Keratinocyte (primary cell): ENCODE measurements around the gene ARHGEF28.

Source experiments
- EZH2 ChIP-seq: IDR thresholded peaks from one replicate; pipeline ENCODE4 v1.6.1; 2012; ENCODE audit warnings: inconsistent platforms, mild to moderate bottlenecking, low read length, moderate library complexity
- TF ChIP-seq, protein P1 (sequence below), 3 experiments: IDR thresholded peaks in 1 of 3; conservative IDR thresholded peaks in 1 of 3; optimal IDR thresholded peaks in 1 of 3; 2 replicates in 2 of 3; 3 replicates in 1 of 3; pipeline versions ENCODE3 to v1.5.1; 2011; ENCODE audit warnings: low read length in 3 of 3, mild to moderate bottlenecking in 3 of 3, moderate library complexity in 2 of 3, control low read depth in 1 of 3, inconsistent platforms in 1 of 3; ENCODE audit not compliant: insufficient read depth in 2 of 3; ENCODE audit errors: extremely low read depth in 1 of 3

DNA sequence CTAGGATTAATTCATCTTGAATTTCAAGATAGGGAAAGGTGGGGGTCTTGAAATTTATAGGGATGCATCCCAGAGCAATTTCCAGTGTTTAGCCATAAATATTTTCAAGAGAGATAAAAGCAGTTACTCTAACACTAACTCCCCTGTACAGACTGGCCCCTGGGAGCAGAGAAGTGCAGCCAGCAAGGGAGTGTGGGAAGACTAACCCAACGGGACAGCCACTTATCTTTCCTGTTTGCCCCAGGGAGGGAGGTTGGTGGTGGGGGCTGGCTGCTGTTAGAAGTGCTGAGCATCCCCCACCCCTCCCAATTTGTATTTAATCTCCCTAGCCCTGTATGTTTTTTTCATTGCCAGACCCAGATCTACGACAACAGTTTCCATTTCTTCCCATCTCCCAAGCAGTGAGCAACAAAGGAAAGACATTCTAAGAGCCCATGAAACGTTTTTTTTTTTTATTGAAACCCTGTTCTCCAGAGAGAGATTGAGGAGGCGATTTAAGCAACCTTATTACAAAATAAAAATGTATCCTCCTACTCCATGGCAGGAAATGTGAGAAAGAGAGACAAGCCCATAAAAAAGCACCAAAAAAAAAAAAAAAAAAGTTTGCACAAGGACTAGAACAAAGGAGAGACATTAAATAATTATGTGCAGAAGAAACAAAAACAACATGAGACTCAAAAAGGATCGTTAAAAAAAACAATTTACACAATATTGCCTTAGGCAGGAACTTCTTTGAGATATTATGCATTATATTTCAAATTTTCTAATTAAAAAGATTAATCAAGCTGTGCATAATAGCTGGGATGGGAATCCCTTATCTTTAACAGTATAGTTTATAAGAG, 343.4 kb downstream of the ARHGEF28 start:
- TF ChIP-seq, protein P1, sequence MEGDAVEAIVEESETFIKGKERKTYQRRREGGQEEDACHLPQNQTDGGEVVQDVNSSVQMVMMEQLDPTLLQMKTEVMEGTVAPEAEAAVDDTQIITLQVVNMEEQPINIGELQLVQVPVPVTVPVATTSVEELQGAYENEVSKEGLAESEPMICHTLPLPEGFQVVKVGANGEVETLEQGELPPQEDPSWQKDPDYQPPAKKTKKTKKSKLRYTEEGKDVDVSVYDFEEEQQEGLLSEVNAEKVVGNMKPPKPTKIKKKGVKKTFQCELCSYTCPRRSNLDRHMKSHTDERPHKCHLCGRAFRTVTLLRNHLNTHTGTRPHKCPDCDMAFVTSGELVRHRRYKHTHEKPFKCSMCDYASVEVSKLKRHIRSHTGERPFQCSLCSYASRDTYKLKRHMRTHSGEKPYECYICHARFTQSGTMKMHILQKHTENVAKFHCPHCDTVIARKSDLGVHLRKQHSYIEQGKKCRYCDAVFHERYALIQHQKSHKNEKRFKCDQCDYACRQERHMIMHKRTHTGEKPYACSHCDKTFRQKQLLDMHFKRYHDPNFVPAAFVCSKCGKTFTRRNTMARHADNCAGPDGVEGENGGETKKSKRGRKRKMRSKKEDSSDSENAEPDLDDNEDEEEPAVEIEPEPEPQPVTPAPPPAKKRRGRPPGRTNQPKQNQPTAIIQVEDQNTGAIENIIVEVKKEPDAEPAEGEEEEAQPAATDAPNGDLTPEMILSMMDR (optimal IDR thresholded peaks at IDR 0.05 in 1 of 3, IDR thresholded peaks at IDR 0.05 in 1 of 3, conservative IDR thresholded peaks at IDR 0.05 in 1 of 3; ENCODE audit: extremely low read depth in 1 of 3, insufficient read depth in 2 of 3, low read length in 3 of 3): no peak
- TF ChIP-seq EZH2: no peak
